NCI-H2029 treated with DMSO at 0.1 percent for 48 hours (cell line): ENCODE measurements around the gene HBZ.
"Not testable (repeated sequence)": the region's sequence is repeated elsewhere in the genome, so short reads cannot be mapped to it uniquely, and the experiment has no call there.

ENCODE experiments used
- DNase-seq: peaks from one replicate; lab custom pipeline; 2025; lab: John Stamatoyannopoulos, UW

HBZ gene

DNA sequence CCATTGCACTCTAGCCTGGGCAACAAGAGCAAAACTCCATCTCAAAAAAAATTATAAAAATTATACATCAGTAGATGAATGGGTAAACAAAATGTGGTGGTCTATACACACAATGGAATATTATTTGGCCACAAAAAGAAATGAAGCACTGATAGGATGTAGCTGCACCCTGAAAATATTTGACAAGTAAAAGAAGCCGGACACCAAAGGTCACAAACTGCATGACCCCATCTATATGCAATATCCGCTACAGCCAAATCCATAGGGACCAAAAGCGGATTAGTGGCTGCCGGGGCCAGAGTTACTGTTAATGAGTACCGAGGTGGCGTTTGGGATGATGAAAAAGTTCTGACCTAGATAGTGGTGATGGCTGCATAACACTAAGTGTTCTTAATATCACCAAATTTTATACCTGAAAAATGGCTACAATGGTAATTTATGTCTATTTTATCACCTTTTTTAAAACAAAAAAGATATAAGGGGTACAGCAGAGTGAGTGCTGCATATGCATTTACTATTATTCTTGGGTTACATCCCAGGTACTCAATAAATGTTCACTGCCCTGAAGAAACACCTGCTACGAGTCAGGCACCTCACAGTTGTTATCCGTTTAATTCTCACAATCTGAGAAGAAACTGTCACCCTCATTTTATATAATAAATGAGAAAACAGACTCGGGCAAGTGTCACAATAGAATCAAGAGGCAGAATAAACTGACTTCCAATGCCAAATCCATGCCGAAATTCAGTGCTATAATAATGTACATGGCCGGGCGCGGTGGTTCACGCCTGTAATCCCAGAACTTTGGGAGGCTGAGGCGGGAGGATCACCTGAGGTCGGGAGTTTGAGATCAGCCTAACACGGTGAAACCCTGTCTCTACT, 27.0 kb downstream of the HBZ start:
- no peak for DNase-seq

DNA sequence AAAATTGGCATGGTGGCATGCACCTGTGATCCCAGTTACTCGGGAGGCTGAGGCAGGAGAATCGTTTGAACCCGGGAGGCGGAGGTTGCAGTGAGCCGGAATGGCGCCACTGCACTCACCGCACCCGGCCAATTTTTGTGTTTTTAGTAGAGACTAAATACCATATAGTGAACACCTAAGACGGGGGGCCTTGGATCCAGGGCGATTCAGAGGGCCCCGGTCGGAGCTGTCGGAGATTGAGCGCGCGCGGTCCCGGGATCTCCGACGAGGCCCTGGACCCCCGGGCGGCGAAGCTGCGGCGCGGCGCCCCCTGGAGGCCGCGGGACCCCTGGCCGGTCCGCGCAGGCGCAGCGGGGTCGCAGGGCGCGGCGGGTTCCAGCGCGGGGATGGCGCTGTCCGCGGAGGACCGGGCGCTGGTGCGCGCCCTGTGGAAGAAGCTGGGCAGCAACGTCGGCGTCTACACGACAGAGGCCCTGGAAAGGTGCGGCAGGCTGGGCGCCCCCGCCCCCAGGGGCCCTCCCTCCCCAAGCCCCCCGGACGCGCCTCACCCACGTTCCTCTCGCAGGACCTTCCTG, 27.7 kb downstream of the HBZ start, which contains the start of gene HBQ1:
HBQ1 (plus strand) TSS at position 359 of the 575 bp plus-strand sequence; CDS start at position 387, 28 bp downstream.
- DNase-seq, result no peak

DNA sequence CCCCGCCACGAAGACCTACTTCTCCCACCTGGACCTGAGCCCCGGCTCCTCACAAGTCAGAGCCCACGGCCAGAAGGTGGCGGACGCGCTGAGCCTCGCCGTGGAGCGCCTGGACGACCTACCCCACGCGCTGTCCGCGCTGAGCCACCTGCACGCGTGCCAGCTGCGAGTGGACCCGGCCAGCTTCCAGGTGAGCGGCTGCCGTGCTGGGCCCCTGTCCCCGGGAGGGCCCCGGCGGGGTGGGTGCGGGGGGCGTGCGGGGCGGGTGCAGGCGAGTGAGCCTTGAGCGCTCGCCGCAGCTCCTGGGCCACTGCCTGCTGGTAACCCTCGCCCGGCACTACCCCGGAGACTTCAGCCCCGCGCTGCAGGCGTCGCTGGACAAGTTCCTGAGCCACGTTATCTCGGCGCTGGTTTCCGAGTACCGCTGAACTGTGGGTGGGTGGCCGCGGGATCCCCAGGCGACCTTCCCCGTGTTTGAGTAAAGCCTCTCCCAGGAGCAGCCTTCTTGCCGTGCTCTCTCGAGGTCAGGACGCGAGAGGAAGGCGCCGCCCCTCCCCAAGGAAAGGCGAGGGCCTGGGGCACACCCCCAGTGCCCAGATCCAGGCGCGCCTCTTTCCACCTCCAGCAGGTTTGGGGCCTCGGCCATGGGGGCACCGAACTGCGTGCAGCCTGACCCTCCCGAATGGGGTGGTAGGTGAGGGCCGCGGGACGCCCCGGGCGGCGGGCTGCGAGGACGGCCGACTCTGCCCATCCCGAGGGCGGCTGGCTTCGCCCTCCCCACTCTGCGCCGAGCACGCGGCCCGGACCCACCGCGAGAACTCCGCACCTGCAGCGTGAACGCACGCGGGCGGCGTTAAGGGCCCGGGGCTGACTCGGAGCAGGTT, 28.5 kb downstream of the HBZ start:
- peak; percentile 18 for DNase-seq

DNA sequence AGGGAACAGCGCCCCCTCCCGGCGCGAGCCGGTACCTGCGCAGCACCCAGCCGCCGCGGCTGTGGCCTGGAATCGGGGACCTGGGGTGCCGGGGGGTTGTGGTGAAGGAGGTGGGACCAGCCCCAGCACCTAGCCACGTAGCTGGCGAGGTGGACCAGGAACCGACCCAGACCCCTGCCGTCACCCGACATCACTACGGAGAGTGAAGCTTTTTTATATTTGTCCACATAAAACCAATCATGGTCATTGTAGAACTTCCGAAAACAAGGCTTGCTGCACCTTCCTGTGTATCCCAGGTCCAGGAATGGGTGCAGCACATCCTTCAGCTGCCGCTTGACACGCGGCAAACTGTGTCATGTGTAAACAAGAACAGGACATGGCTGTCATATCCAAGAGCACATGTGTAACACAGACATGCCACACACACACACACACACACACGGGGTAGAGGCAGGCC, 29.1 kb downstream of the HBZ start:
- no peak for DNase-seq

DNA sequence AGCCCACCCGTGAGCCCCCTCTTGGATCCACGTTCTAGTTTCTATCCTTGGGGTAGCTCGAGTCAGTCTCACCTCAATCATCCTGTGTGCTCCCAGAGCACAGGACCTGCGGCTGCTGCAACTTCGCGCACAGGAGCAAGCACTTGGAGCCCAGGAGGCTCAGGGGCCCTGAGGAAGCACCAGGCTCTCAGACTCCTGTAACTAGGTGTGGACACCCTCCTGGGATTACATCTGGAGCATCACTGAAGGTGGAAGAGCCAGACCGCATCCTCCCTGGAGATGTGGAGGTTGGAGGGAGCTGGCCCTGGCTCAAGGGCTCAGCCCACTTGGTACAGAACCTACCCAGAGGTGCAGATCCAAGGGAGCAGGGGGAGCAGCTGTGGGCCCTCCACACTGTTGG, 30.6 kb downstream of the HBZ start:
- DNase-seq, result no peak

DNA sequence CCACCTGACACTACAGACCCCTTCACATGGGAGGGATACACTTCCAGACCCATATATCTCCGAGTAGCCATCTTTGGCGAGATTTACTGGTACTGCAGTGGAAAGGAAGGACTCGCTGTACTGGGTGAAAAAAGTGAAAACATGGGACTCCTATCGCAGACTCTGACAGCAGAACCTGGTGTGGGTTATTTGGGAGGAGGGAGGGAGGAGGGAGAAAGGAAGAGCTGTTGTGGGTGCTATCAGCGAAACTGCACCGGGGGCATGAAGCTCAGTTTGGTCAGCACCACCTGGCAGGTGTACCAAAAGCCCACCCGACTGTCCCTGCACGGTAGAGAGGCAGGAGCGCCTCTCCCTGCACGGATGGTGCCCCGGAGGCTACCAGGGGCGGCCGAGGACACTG, 32.8 kb downstream of the HBZ start:
- DNase-seq, result no peak

DNA sequence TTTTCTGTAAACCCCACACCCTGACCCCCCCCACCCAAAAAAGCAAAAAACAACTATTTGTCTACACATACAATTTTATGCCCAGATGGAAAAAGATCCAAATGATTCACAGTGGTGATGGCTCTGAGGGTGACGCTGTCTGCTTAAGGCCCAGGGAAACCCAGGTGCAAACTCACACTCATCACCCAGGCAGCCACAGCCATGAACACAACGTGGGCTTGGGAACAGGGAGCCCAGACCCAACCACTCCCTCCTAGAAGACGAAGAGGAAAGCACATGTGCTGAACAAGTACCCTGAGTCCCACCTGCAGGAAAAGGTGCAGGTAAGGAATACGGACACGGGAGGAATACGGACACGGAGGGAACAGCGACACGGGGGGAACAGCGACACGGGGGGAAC, 33.2 kb downstream of the HBZ start:
- DNase-seq, result no peak

DNA sequence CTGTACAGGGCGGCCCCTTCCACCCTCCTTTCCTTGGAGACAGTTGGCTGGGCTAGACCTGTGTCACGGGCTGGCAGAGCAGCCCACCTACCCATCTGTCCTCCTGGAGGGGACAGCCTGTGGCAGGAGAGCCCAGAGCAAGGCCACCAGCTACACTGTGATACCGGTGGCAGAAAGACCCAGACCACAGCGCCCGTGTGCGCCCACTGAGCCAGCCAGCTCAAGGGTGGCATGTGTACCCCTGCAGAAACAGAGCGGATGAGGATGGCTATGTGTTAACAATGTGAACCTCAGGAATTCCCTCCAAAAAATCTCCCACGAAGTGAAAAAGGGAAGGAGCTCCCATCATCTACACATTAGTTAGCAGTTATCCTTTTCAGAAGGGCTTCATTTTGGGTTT, 34.9 kb downstream of the HBZ start:
- no peak for DNase-seq

DNA sequence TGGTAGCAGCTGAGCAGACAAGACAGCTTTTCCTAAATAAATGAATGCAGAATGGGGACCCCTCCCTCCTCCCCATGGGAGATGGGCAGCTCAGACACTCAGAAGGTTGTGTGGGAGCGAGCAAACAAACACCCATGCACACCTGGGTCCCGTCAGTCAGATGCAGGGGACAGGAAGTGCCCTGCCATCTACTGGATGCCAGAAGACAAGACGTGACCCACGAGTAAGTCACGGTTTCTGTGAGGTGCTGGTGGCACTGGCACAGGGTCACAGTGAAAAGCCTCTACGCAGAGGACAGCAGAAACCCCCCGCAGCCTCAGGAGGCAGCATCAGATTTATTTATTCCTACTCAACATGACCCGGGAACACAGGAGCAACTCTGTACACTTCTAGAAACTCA, 36.2 kb downstream of the HBZ start:
- no peak for DNase-seq

DNA sequence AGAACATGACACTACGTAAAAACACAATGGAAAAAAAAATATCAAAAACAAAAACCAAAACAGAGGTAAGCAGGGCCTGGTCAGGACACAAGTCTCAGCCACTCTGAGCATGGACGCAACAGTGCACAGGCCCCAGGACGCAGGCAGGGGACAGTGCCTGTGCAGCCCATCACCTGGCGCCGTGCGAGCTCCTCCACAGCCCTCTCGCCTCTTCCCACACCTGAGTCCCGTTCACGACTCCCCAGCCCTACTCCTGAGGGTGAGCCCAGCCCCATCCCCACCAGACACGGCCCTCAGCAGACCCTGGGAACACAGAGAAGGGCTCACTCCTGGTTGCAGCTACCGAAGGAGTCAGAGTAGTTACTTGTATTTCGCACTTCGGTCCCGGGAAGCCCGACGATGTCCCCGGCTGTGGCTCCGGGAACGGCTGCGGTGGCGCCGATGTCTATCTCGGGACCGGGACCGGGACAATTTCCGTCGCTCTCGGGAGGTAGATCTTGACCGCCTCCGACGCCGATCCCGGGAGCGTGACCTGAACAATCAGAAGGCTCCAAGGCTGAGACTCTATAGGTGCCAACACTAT, 37.3 kb downstream of the HBZ start:
- no peak for DNase-seq

DNA sequence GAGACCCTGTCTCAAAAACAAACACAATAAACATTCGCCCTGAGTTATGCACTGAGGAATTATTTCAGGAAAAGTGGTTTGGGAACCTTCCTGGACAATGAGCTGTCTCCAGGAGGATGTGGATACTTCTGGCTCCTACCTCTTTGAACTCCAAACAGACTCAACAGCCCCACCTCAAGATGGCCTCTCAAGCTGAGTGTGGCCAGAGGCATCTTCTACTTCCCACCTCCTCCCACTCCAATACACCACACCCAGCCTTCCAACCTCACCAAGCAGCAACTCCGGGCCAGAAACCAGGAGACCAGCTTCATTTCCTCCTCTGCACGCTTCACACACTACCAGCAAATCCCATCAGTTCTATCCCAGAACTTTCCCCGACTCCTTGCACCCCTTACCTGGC, 39.4 kb downstream of the HBZ start:
- no peak for DNase-seq

DNA sequence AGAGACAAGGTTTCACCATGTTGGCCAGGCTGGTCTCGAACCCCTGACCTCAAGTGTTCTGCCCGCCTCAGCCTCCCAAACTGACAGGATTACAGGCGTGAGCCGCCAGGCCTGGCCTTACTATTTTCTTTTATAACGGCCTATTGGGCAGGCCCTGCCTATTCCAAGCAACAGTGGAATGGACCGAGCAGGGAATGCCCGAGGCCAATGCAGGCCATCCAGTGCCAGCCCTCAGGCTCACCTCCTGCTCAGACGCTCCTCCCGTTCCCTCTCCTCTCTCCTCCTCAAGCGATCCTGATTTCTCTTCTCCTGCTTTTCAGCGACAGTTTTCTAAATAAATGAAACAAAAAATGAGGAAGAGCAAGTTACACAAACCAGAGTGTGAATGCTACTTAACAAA, 40.2 kb downstream of the HBZ start:
- DNase-seq, result no peak

DNA sequence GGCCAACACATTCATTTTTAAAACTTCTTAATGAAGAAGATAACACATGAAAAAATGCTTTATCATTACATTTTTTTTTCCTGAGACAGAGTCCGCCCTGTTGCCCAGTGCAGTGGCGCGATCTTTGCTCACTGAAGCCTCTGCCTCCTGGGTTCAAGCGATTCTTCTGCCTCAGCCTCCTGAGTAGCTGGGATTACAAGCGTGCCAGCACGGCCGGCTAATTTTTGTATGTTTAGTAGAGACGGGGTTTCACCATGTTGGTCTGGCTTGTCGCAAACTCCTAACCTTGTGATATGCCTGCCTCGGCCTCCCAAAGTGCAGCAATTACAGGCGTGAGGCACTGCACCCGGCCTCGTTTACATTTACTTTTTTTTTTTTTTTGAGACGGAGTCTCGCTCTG, 41.0 kb downstream of the HBZ start:
- no peak for DNase-seq

DNA sequence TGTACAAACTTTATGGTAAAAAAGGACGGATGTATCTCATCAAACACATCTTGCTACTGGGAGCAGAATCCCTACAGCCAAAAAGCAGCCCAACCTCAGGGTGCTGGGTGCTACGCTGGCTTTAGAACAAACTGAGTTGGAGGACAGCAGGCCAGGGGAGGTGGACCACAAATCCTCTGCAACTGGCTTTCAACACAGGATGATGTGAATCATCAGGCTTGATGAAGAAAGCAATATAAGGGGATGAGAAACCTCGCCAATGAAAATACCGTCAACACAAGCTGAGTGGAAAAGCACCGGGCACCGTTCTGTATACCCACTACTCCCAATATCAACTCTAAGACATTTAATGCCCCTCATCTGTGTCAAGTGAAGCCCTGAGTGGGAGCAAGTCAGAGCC, 42.1 kb downstream of the HBZ start:
- DNase-seq, result no peak

DNA sequence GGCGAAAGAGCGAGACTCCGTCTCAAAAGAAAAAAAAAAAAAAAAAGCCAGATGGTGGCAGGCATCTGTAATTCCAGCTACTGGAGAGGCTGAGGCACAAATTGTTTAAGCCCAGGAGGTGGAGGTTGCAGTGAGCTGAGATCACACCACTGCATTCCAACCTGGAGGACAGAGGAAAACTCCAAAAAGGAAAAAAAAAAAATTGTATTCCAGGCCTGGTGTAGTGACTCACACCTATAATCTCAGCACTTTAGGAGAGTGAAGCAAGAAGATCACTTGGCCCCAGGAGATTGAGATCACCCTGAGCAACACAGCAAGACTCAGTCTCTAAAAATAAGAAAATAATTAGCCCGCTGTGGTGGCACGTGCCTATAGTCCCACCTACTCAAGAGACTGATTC, 47.9 kb downstream of the HBZ start:
- DNase-seq, result no peak

DNA sequence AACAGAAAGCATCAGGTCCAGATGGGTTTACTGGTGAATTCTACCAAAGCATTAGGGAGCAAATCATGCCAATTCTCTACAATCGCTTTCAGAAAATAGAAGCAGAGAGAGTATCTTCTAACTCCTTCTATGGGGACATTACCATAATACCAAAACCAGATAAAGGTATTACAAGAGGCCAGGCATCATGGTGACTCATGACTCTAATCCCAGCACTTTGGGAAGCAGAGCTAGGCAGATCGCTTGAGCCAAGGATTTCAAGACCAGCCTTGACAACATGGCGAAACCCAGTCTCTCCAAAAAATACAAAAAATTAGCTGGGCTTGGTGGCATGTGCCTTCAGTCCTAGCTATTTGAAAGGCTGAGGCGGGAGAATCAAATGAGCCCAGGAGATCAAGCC, 50.8 kb downstream of the HBZ start:
- DNase-seq, result no peak

DNA sequence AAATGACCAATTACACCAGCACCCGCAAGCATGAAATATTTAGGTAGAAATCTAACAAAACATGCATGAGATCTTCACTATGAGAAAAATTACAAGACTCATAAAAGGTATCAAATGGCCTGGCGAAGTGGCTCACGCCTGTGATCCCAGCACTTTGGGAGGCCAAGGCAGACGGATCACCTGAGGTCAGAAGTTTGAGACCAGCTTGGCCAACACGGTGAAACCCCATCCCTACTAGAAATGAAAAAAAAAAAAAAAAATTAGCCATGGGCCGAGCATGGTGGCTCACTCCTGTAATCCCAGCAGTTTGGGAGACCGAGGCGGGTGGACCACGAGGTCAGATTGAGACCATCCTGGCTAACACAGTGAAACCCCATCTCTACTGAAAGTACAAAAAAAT, 51.6 kb downstream of the HBZ start:
- DNase-seq, result not testable (repeated sequence)
